C4-2B (cell line): ENCODE results near the gene MFSD2A.
A peak's percentile ranks its signal among the peaks of the same experiment; 100 is the strongest.
"Not testable (repeated sequence)": the region's sequence is repeated elsewhere in the genome, so short reads cannot be mapped to it uniquely, and the experiment has no call there.

Experiments
- H3K27ac ChIP-seq: fragments of 450-650 bp; 2 replicates; pipeline ENCODE4 v1.5.1; 2017
- CTCF ChIP-seq: fragments of 450-650 bp; conservative IDR thresholded peaks from 2 replicates; pipeline ENCODE4 v1.5.1; 2017; ENCODE audit warnings: mild to moderate bottlenecking
- ZFX ChIP-seq: fragments of 450-650 bp; IDR thresholded peaks from 2 replicates; pipeline ENCODE4 v1.6.1; 2017

The MFSD2A gene

GRCh38 chr1:39981945-39982344 is 27.0 kb downstream of the MFSD2A start:
- no peak overlapping the region for H3K27ac ChIP-seq
- TF ChIP-seq ZFX (no peak), CTCF (no peak)

GRCh38 chr1:39984480-39984879 is 29.5 kb downstream of the MFSD2A start:
- not testable (repeated sequence) for H3K27ac ChIP-seq

- no peak overlapping the region for H3K27ac ChIP-seq
- TF ChIP-seq ZFX (no peak), CTCF (no peak)
Measured at GRCh38 chr1:39984951-39985350, 30.0 kb downstream of the MFSD2A start.

- TF ChIP-seq CTCF (no peak), ZFX (no peak)
- peak overlapping the region; percentile 57 for H3K27ac ChIP-seq
Measured at GRCh38 chr1:39987869-39988268, 32.9 kb downstream of the MFSD2A start.

GRCh38 chr1:39988618-39989343 is 33.8 kb downstream of the MFSD2A start:
- peak overlapping the region; percentile 57 for H3K27ac ChIP-seq
- TF ChIP-seq ZFX (no peak), CTCF (no peak)

- TF ChIP-seq CTCF, result no peak
- TF ChIP-seq ZFX, result no peak
- H3K27ac ChIP-seq, result no peak overlapping the region
Measured at GRCh38 chr1:39990428-39990827, 35.5 kb downstream of the MFSD2A start.

GRCh38 chr1:39992234-39992633 is 37.3 kb downstream of the MFSD2A start:
- no peak for TF ChIP-seq ZFX
- TF ChIP-seq CTCF, result no peak
- no peak overlapping the region for H3K27ac ChIP-seq

- no peak for TF ChIP-seq ZFX
- no peak for TF ChIP-seq CTCF
- no peak overlapping the region for H3K27ac ChIP-seq
Measured at GRCh38 chr1:39992888-39993287, 37.9 kb downstream of the MFSD2A start.
